HUES6 (cell line): Measurements from ENCODE around the gene DHX34.
"Not testable (repeated sequence)": the region's sequence is repeated elsewhere in the genome, so short reads cannot be mapped to it uniquely, and the experiment has no call there.

Experiments used
- H3K27ac ChIP-seq: 2 replicates; pipeline ENCODE4 v1.7.0; 2013; ENCODE audit warnings: low read depth, mild to moderate bottlenecking, low read length, inconsistent platforms
- H3K27me3 ChIP-seq: 2 replicates; pipeline ENCODE4 v1.6.1; 2013; ENCODE audit warnings: low read length; ENCODE audit not compliant: control insufficient read depth, insufficient read depth
- H3K36me3 ChIP-seq: 2 replicates; pipeline ENCODE4 v1.6.1; 2013; ENCODE audit warnings: low read length; ENCODE audit not compliant: control insufficient read depth, insufficient read depth
- H3K4me1 ChIP-seq: 2 replicates; pipeline ENCODE4 v1.6.1; 2013; ENCODE audit warnings: low read length; ENCODE audit not compliant: control insufficient read depth, insufficient read depth
- H3K4me3 ChIP-seq: 2 replicates; pipeline ENCODE4 v1.5.1; 2013; ENCODE audit warnings: low read depth, low read length
- H3K9ac ChIP-seq: one replicate; pipeline ENCODE4 v1.6.1; 2013; ENCODE audit warnings: mild to moderate bottlenecking, low read length
- H3K9me3 ChIP-seq: 2 replicates; pipeline ENCODE4 v1.6.1; 2013; ENCODE audit warnings: low read depth, low read length; ENCODE audit not compliant: control insufficient read depth, insufficient read depth

The DHX34 gene

DNA sequence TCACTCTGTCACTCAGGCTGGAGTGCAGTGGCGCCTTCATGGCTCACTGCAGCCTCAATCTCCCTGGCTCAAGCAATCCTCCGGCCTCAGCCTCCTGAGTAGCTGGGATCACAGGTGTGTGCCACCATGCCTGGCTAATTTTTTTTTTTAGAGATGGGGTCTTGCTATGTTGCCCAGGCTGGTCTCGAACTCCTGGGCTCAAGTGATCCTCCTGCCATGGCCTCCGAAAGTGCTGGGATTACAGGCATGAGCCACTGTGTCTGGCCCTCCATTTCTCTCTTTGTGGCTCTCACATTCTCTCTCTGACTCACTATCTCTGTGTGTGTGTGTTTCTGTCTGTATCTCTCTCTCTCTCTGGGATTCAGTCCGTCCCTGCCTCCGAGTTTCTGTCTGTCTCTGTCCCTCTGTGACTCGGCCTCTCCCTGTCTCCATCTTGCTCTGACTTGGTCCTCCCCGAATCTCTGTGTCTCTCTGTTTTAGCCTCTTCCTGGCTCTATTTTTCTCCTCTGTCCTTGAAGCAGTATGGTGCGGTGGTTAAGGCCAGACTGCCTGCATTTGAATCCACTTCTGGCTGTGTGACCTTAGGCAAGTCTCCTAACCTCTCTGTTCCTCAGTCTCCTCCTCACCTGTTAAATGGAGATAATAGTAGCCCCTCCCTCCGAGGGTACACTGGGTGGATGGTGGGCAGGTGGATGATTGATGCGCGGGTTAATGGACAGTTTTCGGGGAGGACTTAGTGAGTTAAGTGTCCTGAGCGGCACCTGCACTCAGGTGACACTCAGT, 59.2 kb downstream of the DHX34 start:
- no peak overlapping the region for H3K9ac ChIP-seq
- H3K4me3 ChIP-seq, result no peak overlapping the region
- no peak overlapping the region for H3K27ac ChIP-seq
- no peaks in the 10 kb centered on the region for H3K9me3 ChIP-seq
- peaks cover 23% of the 10 kb centered on the region; the same call in 1 of the 2 replicates for H3K36me3 ChIP-seq
- H3K4me1 ChIP-seq, result no peaks in the 10 kb centered on the region
- no peaks in the 10 kb centered on the region for H3K27me3 ChIP-seq

DNA sequence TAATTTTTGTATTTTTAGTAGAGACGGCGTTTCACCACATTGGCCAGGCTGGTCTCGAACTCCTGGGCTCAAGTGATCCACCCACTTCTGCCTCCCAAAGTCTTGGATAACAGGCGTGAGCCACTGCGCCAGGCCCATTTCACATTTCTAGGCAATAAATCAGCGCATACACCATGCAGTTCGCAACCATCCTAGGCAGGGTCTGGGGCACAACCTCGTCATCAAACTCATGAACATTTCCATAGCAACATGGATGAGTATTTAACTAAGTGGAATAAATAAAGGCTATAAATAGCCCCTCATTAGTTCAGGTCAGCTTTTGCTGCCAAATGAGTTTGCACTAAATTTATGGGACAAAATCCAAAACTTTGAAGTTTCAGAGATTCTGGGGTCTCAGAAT, 62.0 kb downstream of the DHX34 start:
- no peak overlapping the region for H3K9ac ChIP-seq
- no peaks in the 10 kb centered on the region for H3K4me1 ChIP-seq
- no peak overlapping the region for H3K27ac ChIP-seq
- H3K4me3 ChIP-seq, result no peak overlapping the region
- no peaks in the 10 kb centered on the region for H3K9me3 ChIP-seq
- peaks cover 34% of the 10 kb centered on the region for H3K36me3 ChIP-seq
- H3K27me3 ChIP-seq, result peaks cover 1% of the 10 kb centered on the region; the same call in 1 of the 2 replicates

DNA sequence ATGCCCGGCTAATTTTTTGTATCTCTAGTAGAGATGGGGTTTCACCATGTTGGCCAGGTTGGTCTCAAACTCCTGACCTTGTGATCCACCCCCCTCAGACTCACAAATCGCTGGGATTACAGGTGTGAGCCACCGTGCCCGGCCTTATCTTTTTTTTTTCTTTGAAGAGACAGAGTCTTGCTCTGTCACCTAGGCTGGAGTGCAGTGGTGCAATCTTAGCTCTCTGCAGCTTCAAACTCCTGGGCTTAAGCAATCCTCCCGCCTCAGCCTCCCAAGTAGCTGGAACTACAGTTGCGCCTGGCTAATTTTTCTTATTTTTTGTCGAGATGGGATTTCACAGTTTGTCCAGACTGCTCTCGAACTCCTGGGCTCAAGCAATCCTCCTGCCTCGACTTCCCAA, 62.6 kb downstream of the DHX34 start:
- not testable (repeated sequence) for H3K27me3 ChIP-seq, H3K4me1 ChIP-seq, H3K9me3 ChIP-seq, H3K27ac ChIP-seq, H3K4me3 ChIP-seq, H3K9ac ChIP-seq
- H3K36me3 ChIP-seq, result peaks cover 32% of the 10 kb centered on the region

DNA sequence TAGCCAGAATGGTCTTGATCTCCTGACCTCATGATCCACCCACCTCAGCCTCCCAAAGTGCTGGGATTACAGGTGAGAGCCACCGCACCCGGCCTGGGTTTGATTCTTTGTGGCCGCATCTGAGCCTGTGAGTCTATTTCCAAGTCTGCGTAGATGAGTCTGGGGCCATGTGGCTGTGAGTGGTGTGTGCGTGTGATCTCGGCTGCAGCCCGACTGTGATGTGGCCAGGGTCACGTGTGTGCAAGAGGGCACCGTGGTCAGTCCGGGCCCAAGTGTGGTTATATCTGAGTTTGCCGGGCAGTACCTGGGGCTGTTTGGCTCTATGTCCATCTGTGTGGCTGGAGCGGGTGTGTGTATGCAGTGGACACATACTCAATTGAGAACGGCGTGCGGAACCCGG, 64.8 kb downstream of the DHX34 start:
- Histone ChIP-seq H3K27ac (no peak overlapping the region), H3K9ac (no peak overlapping the region), H3K4me3 (no peak overlapping the region), H3K36me3 (peaks cover 25% of the 10 kb centered on the region), H3K27me3 (peaks cover 26% of the 10 kb centered on the region), H3K4me1 (peaks cover 15% of the 10 kb centered on the region), H3K9me3 (no peaks in the 10 kb centered on the region)

DNA sequence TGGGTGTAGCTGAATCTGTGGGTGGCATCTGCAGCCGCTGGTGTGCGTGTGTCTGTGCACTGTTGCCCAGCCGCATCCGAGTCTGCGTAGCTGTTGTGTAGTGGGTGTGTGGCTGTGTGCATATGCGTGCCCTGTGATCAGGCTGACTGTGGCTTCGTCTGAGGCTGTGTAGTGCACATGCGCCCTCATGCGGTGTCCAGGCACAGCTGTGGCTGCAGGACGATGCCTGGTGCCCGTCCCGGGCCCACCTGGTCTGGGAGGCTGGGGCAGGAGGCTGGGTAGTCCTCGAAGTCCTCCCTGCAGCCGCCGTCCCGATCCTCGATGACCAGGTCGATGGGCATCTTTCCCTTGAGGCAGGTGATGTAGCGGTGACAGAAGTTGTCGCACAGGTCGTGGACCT, 65.4 kb downstream of the DHX34 start:
- Histone ChIP-seq H3K27me3 (peaks cover 28% of the 10 kb centered on the region), H3K9me3 (no peaks in the 10 kb centered on the region), H3K4me1 (peaks cover 15% of the 10 kb centered on the region), H3K4me3 (no peak overlapping the region), H3K9ac (no peak overlapping the region), H3K27ac (no peak overlapping the region), H3K36me3 (peaks cover 24% of the 10 kb centered on the region)

DNA sequence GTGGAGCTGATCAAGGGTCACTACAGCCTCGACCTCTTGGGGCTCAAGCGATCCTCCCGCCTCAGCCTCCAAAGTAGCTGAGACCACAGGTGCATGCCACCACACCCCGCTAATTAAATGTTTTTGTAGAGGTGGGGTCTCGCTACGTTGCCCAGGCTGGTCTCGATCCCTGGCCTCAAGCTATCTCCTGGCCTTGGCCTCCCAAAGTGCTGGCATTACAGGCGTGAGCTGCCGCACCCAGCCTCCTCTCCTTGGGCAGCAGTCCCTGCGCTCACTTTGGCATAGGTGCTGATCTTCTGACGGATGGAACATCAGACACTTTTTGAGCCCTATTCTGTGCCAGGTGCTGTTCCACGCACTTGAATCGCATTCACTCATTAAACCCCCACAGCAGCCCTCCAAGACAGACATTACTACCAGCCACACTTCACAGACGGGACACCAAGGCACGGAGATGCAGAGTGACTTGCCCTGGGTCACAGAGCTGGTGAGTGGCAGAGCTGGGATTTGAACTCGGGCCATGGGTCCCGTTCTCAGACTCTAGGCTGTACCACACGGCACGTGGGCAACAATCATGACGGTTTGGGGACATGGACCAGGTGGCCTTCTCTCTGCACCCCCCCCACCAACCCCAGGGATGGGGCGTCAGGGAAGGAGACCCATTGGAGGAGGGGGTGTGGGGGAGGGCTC, 67.0 kb downstream of the DHX34 start:
- Histone ChIP-seq H3K9ac (no peak overlapping the region), H3K27me3 (peaks cover 44% of the 10 kb centered on the region), H3K27ac (no peak overlapping the region), H3K36me3 (peaks cover 24% of the 10 kb centered on the region), H3K4me3 (no peak overlapping the region), H3K9me3 (no peaks in the 10 kb centered on the region), H3K4me1 (peaks cover 23% of the 10 kb centered on the region)

DNA sequence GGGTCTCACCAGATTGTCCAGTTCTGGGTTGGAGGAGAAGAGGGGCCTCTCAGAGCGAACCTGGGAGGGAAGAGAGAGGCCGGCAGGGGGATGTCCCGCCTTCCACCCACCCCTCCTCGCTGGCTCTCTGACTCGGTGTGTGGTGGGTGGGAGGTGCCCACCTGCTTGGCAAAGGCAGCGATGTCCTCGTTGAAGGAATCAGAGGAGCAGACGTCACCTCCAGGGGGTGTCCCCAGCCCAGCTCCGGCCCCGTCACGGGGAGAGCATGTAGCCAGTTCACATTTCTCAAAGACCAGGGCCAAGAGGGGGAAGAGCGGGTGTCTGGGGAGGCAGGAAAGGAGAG, 67.5 kb downstream of the DHX34 start:
- no peaks in the 10 kb centered on the region for H3K9me3 ChIP-seq
- peaks cover 24% of the 10 kb centered on the region for H3K36me3 ChIP-seq
- H3K27me3 ChIP-seq, result peaks cover 50% of the 10 kb centered on the region
- H3K27ac ChIP-seq, result no peak overlapping the region
- no peak overlapping the region for H3K4me3 ChIP-seq
- H3K9ac ChIP-seq, result no peak overlapping the region
- peaks cover 28% of the 10 kb centered on the region for H3K4me1 ChIP-seq

DNA sequence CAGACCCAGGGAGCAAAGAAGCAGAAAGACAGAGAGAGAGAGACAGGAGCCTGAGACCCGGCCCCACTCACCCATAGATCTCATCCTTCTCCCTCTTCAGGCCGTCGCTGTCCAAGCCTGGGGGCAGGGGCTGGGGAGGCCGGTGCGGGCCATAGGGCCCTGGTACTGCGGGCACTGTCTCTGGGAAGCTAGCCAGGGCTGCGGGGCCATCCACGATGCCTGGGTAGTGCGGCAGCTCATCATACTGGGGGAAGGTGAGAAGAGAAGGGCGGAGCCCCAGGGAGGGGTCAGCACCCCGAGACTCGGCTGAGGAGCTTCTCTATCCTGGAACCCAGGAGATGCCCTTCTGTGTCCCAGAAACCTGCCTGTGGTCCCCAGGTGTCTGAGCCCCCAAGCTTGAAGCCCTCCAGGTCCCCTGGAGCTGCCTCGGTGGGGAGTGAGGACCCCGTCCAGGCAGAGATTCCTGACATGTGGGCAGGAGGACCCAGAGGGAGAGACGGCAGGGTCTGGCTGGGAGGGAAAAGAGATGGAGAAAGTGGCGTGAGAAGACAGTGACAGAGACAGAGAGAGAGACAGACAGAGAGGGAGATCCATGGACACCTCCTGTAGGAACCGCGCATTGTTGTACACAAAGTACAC, 68.1 kb downstream of the DHX34 start:
- H3K4me3 ChIP-seq, result peak overlapping the region; percentile 76
- no peak overlapping the region for H3K9ac ChIP-seq
- peaks cover 24% of the 10 kb centered on the region for H3K36me3 ChIP-seq
- no peak overlapping the region for H3K27ac ChIP-seq
- no peaks in the 10 kb centered on the region for H3K9me3 ChIP-seq
- H3K4me1 ChIP-seq, result peaks cover 31% of the 10 kb centered on the region
- peaks cover 56% of the 10 kb centered on the region for H3K27me3 ChIP-seq

DNA sequence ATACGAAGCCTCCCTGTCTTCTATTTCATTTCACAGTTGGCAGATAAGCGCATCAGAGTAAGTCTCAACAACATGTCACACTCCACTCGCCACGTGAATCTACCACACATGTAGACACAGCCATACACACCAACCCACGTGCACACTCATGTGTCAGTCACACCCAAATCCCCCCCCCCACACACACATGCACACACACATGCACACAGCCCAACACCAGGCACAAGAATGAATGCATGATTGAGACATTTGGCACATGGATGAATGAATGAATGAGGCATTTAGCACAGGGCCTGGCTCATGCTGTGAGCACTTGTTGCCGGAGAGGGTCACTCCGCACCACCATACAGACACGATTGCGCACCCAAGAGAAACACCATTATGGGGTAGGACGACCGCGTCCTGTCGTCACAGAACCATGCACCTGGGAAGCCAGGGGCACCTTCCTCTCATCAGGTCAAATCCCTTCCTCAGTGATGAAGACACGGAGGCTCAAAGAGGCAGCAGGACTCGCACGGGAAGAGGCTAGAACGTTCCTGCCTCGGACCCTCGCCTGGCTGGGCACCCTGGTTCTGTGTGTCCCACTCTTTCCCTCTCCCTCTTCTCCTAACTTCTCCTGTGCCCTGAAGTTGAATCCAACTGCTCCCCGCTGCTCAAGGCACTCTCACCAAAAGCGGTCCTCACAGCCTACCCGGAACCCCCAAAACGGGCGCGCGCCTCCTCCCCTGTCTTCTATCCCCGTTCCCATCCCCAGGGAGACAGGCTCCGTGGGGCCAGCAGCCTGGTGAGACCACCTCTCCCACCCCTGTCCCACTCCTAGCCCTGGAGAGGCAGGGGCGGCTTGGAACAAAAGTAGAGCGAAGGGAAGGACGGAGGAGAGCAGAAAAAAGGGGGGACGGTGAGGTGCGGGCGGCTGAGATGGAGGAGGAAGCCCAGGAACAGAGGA, 68.9 kb downstream of the DHX34 start:
- no peaks in the 10 kb centered on the region for H3K9me3 ChIP-seq
- peaks cover 37% of the 10 kb centered on the region for H3K4me1 ChIP-seq
- peaks cover 64% of the 10 kb centered on the region for H3K27me3 ChIP-seq
- H3K36me3 ChIP-seq, result peaks cover 22% of the 10 kb centered on the region
- H3K4me3 ChIP-seq, result peak overlapping the region; percentile 76
- peak overlapping the region; percentile 45 for H3K9ac ChIP-seq
- no peak overlapping the region for H3K27ac ChIP-seq

DNA sequence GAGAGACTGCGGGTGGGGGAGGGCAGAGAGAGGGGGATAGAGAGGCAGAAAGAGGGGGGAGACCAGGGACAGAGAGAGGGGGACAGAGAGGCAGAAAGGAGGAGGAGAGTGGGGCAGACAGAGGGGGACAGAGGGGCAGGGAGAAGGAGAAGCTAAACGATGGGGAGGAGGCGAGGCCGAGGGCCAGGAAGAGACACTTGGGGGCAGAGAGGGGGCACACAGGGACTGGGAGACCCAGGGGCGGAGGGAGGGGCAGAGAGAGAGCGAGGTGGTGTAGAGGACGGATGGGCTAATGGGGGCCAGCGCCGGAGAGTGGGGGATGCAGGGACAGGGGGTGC, 69.5 kb downstream of the DHX34 start:
- Histone ChIP-seq H3K9ac (peak overlapping the region; percentile 45), H3K4me3 (peak overlapping the region; percentile 76), H3K9me3 (no peaks in the 10 kb centered on the region), H3K27me3 (peaks cover 70% of the 10 kb centered on the region), H3K4me1 (peaks cover 44% of the 10 kb centered on the region), H3K36me3 (peaks cover 17% of the 10 kb centered on the region), H3K27ac (no peak overlapping the region)
